ENCODE results near the gene UBE2H.
"Not testable (repeated sequence)": the region's sequence is repeated elsewhere in the genome, so short reads cannot be mapped to it uniquely, and the experiment has no call there.

UBE2H gene

GRCh38 chr7:129862682-129863081 lies 90.1 kb downstream of the UBE2H start:
- ChIA-PET CTCF (no interaction called here), POLR2A (interaction anchor here (0.5 kb wide), 1 partner anchor 212 kb away, joined by 4 read pairs; no protein-coding TSS in a partner anchor)

GRCh38 chr7:129860784-129861183 lies 92.0 kb downstream of the UBE2H start:
- H3K9me3 ChIP-seq (ENCODE audit: control insufficient read depth, insufficient read depth, low read depth, low read length); H3K4me1 ChIP-seq (ENCODE audit: control insufficient read depth, insufficient read depth, low read length); H3K27ac ChIP-seq (ENCODE audit: extremely low read depth, low read depth, low read length); H3K36me3 ChIP-seq (ENCODE audit: control insufficient read depth in 2 of 2, insufficient read depth in 1 of 2, low read length in 2 of 2); H3K4me3 ChIP-seq (ENCODE audit: low read depth, low read length); POLR2A ChIA-PET; CTCF ChIA-PET: not testable (repeated sequence)
- 0 out of 2 replicates have a peak, but pooled peaks have one; percentile 9 for TF ChIP-seq PRDM6 (tag by site-specific recombination; IDR thresholded peaks at IDR 0.05)

More at GRCh38 chr7:129862682-129863081, 90.1 kb downstream of the UBE2H start:
- Histone ChIP-seq H3K4me3 (ENCODE audit: low read depth, low read length) (no peak overlapping the region), H3K36me3 (ENCODE audit: control insufficient read depth in 2 of 2, insufficient read depth in 1 of 2, low read length in 2 of 2) (no peaks in the 10 kb centered on the region), H3K9me3 (ENCODE audit: control insufficient read depth, insufficient read depth, low read depth, low read length) (no peaks in the 10 kb centered on the region), H3K4me1 (ENCODE audit: control insufficient read depth, insufficient read depth, low read length) (peaks cover 5% of the 10 kb centered on the region; the same call in 1 of the 2 replicates), H3K27ac (ENCODE audit: extremely low read depth, low read depth, low read length) (no peak overlapping the region)
- TF ChIP-seq ZNF211 (tag by site-specific recombination; IDR thresholded peaks at IDR 0.05; ENCODE audit: low read depth): no peak
- no peak for TF ChIP-seq ZNF362 (tag by site-specific recombination; IDR thresholded peaks at IDR 0.05)
- TF ChIP-seq ZNF530 (tag by site-specific recombination; IDR thresholded peaks at IDR 0.05; ENCODE audit: low read depth): no peak
- no peak for TF ChIP-seq GLIS2 (tag by site-specific recombination; IDR thresholded peaks at IDR 0.05)
- TF ChIP-seq ZNF692 (tag by site-specific recombination; IDR thresholded peaks at IDR 0.05): peak; percentile 55; the same call in 1 of the 2 replicates
- no peak for TF ChIP-seq ZBTB20 (tag by site-specific recombination; IDR thresholded peaks at IDR 0.05)
- no peak for TF ChIP-seq ZNF548 (tag by site-specific recombination; IDR thresholded peaks at IDR 0.05)
- TF ChIP-seq INSM2 (tag by site-specific recombination; IDR thresholded peaks at IDR 0.05): no peak
- no peak for TF ChIP-seq ZNF311 (tag by site-specific recombination; IDR thresholded peaks at IDR 0.05; ENCODE audit: borderline replicate concordance)

- no peak for TF ChIP-seq ATF2 (tag by site-specific recombination; IDR thresholded peaks at IDR 0.05; ENCODE audit: low read depth)
- TF ChIP-seq ZXDB (tag by site-specific recombination; IDR thresholded peaks at IDR 0.05): no peak
- TF ChIP-seq ZNF621 (tag by site-specific recombination; IDR thresholded peaks at IDR 0.05): no peak
- TF ChIP-seq ZIC2 (tag by site-specific recombination; IDR thresholded peaks at IDR 0.05): no peak
- no peak for TF ChIP-seq ZNF777 (tag by site-specific recombination; IDR thresholded peaks at IDR 0.05; ENCODE audit: borderline replicate concordance)
- TF ChIP-seq HOXD13 (CRISPR knock-in tag; IDR thresholded peaks at IDR 0.05; ENCODE audit: borderline replicate concordance): no peak
- TF ChIP-seq ZNF571 (tag by site-specific recombination; IDR thresholded peaks at IDR 0.05): no peak
- TF ChIP-seq ZNF202 (tag by site-specific recombination; IDR thresholded peaks at IDR 0.05; ENCODE audit: borderline replicate concordance): no peak
- no peak for TF ChIP-seq KLF1 (tag by site-specific recombination; IDR thresholded peaks at IDR 0.05)
- no peak for TF ChIP-seq MYNN (tag by site-specific recombination; IDR thresholded peaks at IDR 0.05; ENCODE audit: borderline replicate concordance)
- no peaks in the 10 kb centered on the region for H3K36me3 ChIP-seq (ENCODE audit: control insufficient read depth in 2 of 2, insufficient read depth in 1 of 2, low read length in 2 of 2)
- CTCF ChIA-PET: interaction anchor here (0.6 kb wide), 1 partner anchor 909 kb away, joined by 3 read pairs; no protein-coding TSS in a partner anchor
- no peak overlapping the region for H3K4me3 ChIP-seq (ENCODE audit: low read depth, low read length)
- no peak overlapping the region for H3K27ac ChIP-seq (ENCODE audit: extremely low read depth, low read depth, low read length)
- H3K9me3 ChIP-seq (ENCODE audit: control insufficient read depth, insufficient read depth, low read depth, low read length): no peaks in the 10 kb centered on the region
- peaks cover 13% of the 10 kb centered on the region for H3K4me1 ChIP-seq (ENCODE audit: control insufficient read depth, insufficient read depth, low read length)
- POLR2A ChIA-PET: no interaction called here
These were observed 93.6 kb downstream of the UBE2H start for GRCh38 chr7:129859183-129859582.

Data from HEK293 (cell line).